Measurements from ENCODE around the gene APOA4.

DNA sequence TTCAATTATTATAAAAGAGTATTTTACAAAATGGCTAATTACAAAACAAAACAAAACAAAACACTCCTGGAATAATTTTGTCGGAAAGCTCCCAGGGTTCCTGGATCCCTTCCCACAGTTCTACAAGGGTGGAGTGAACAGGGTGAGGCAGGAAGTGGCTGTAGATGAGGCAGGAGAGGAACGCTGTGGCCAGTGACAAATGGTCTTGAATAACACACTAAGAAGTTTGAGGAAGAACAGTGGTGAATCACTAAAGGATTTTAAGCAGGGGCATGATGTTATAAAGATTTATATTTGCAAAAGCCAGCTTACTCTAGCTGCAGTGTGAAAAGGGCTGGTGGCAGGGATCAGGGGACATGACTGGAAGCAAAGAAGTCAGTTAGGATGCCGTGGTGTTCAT is 48.1 kb upstream of the APOA4 start:
- TF ChIP-seq, protein P1, sequence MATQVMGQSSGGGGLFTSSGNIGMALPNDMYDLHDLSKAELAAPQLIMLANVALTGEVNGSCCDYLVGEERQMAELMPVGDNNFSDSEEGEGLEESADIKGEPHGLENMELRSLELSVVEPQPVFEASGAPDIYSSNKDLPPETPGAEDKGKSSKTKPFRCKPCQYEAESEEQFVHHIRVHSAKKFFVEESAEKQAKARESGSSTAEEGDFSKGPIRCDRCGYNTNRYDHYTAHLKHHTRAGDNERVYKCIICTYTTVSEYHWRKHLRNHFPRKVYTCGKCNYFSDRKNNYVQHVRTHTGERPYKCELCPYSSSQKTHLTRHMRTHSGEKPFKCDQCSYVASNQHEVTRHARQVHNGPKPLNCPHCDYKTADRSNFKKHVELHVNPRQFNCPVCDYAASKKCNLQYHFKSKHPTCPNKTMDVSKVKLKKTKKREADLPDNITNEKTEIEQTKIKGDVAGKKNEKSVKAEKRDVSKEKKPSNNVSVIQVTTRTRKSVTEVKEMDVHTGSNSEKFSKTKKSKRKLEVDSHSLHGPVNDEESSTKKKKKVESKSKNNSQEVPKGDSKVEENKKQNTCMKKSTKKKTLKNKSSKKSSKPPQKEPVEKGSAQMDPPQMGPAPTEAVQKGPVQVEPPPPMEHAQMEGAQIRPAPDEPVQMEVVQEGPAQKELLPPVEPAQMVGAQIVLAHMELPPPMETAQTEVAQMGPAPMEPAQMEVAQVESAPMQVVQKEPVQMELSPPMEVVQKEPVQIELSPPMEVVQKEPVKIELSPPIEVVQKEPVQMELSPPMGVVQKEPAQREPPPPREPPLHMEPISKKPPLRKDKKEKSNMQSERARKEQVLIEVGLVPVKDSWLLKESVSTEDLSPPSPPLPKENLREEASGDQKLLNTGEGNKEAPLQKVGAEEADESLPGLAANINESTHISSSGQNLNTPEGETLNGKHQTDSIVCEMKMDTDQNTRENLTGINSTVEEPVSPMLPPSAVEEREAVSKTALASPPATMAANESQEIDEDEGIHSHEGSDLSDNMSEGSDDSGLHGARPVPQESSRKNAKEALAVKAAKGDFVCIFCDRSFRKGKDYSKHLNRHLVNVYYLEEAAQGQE (IDR thresholded peaks at IDR 0.05; ENCODE audit: unreplicated experiment) = no peak
- TF ChIP-seq, protein P2, sequence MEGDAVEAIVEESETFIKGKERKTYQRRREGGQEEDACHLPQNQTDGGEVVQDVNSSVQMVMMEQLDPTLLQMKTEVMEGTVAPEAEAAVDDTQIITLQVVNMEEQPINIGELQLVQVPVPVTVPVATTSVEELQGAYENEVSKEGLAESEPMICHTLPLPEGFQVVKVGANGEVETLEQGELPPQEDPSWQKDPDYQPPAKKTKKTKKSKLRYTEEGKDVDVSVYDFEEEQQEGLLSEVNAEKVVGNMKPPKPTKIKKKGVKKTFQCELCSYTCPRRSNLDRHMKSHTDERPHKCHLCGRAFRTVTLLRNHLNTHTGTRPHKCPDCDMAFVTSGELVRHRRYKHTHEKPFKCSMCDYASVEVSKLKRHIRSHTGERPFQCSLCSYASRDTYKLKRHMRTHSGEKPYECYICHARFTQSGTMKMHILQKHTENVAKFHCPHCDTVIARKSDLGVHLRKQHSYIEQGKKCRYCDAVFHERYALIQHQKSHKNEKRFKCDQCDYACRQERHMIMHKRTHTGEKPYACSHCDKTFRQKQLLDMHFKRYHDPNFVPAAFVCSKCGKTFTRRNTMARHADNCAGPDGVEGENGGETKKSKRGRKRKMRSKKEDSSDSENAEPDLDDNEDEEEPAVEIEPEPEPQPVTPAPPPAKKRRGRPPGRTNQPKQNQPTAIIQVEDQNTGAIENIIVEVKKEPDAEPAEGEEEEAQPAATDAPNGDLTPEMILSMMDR (conservative IDR thresholded peaks at IDR 0.05; ENCODE audit: low read depth in 2 of 2) = no peak
- TF ChIP-seq EZH2phosphoT487 (IDR thresholded peaks at IDR 0.05; ENCODE audit: unreplicated experiment) (no peak), STAT1 (IDR thresholded peaks at IDR 0.05; ENCODE audit: unreplicated experiment) (no peak)
